GM12891 (cell line): ENCODE results near the gene LPA.

Experiments used
- POLR2A ChIP-seq: IDR thresholded peaks from 2 replicates; pipeline ENCODE4 v1.6.1; 2011; ENCODE audit warnings: low read depth, low read length, control low read depth
- POLR2AphosphoS5 ChIP-seq: IDR thresholded peaks from 2 replicates; pipeline ENCODE4 v1.6.1; 2011; ENCODE audit warnings: low read depth, low read length, control low read depth
- TAF1 ChIP-seq: IDR thresholded peaks from 2 replicates; pipeline ENCODE4 v1.6.1; 2011; ENCODE audit warnings: low read depth, low read length, control low read depth

DNA sequence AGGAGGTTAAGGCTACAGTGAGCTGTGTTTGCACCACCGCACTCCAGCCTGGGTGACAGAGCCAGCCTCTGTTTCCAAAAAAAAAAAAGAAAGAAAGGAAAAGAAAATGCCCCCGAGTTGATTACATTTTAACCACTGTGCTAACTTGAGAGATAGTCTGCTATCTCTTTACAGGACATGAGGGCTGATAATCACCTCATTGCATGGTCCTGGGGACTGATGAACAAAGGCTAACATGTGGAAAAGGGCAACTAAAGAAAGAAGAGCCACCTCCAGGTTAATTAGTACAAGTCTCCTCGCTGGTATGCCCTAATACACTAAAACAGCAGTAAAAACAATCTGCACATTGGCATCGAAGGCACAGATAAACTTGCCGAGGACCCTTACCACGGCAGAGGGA is 33.8 kb upstream of the LPA start:
- TF ChIP-seq POLR2A: no peak
- TF ChIP-seq TAF1: no peak
- TF ChIP-seq POLR2AphosphoS5: no peak
